H1 (cell line): ENCODE results near the gene ZNF385D. TPM values are rescaled to one million over a fixed set of nuclear protein-coding genes. Genes with fewer than 3 reads are reported as not detected.

ENCODE experiments used
- CTCF ChIA-PET: fragments of 300-600 bp; sonication (Branson Sonifier 250); formaldehyde crosslinking; loops from one replicate; lab custom pipeline; 2021; ENCODE audit not compliant: partially characterized antibody; lab: Charles Lee
- POLR2A ChIA-PET: fragments of 300-600 bp; sonication (Branson Sonifier 250); formaldehyde crosslinking; loops from one replicate; lab custom pipeline; 2021; ENCODE audit warnings: inconsistent platforms; ENCODE audit not compliant: partially characterized antibody; lab: Charles Lee
- DNase-seq, 2 experiments: peaks; one replicate each; pipeline versions ENCODE4 v3.0.0 to v3.0.0-alpha.2; 2010 to 2022; ENCODE audit warnings: low spot score in 2 of 2, low read depth in 1 of 2, mixed read lengths in 1 of 2
- FAIRE-seq: peaks from 2 replicates; lab custom pipeline; 2011; peaks lifted over from hg19 to GRCh38; lab: Jason Lieb, UNC
- H2AFZ ChIP-seq: 2 replicates; pipeline ENCODE4 v1.8.1; 2012; ENCODE audit warnings: low read length, inconsistent platforms
- H2AK5ac ChIP-seq: 2 replicates; pipeline ENCODE4 v1.6.1; 2013; ENCODE audit warnings: low read depth, low read length
- H2BK120ac ChIP-seq: replicated peaks from 2 replicates; pipeline ENCODE3; 2013; ENCODE audit warnings: low read depth, low read length, inconsistent platforms
- H2BK12ac ChIP-seq: 2 replicates; pipeline ENCODE4 v1.6.1; 2013; ENCODE audit warnings: low read depth, low read length
- H2BK15ac ChIP-seq: 2 replicates; pipeline ENCODE4 v1.6.1; 2013; ENCODE audit warnings: low read length
- H2BK20ac ChIP-seq: 2 replicates; pipeline ENCODE4 v1.6.1; 2013; ENCODE audit warnings: low read length
- H2BK5ac ChIP-seq: 2 replicates; pipeline ENCODE4 v1.6.1; 2013; ENCODE audit warnings: low read depth, low read length
- H3K14ac ChIP-seq: 2 replicates; pipeline ENCODE4 v1.6.1; 2013; ENCODE audit warnings: inconsistent platforms; ENCODE audit not compliant: insufficient read length
- H3K18ac ChIP-seq: 2 replicates; pipeline ENCODE4 v1.6.1; 2013; ENCODE audit warnings: low read length; ENCODE audit errors: extremely low read depth
- H3K23ac ChIP-seq: 2 replicates; pipeline ENCODE4 v1.6.1; 2013; ENCODE audit warnings: inconsistent platforms; ENCODE audit not compliant: insufficient read length
- H3K23me2 ChIP-seq: 2 replicates; pipeline ENCODE4 v1.6.1; 2013; ENCODE audit warnings: low read depth, low read length
- H3K27ac ChIP-seq: 2 replicates; pipeline ENCODE4 v1.6.1; 2011; ENCODE audit warnings: low read depth, low read length, inconsistent platforms
- H3K27me3 ChIP-seq, 4 experiments: replicated peaks in 1 of 4; 1 replicate in 1 of 4; 2 replicates in 3 of 4; pipeline versions ENCODE4 v1.6.1 to v1.8.1; 2011 to 2013; ENCODE audit warnings: low read length in 3 of 4, mild to moderate bottlenecking in 3 of 4, inconsistent platforms in 2 of 4, mixed read lengths in 2 of 4, moderate library complexity in 1 of 4; ENCODE audit not compliant: control insufficient read depth in 3 of 4, insufficient read depth in 3 of 4; ENCODE audit errors: extremely low read depth in 1 of 4
- H3K36me3 ChIP-seq, 4 experiments: 2 replicates each; pipeline versions ENCODE4 v1.6.1 to v1.8.1; 2011 to 2013; ENCODE audit warnings: mild to moderate bottlenecking in 4 of 4, low read length in 3 of 4, moderate library complexity in 2 of 4, control low read depth in 1 of 4, inconsistent platforms in 1 of 4; ENCODE audit not compliant: insufficient read depth in 4 of 4, control insufficient read depth in 2 of 4
- H3K4ac ChIP-seq: replicated peaks from 2 replicates; pipeline ENCODE3; 2013; ENCODE audit warnings: low read length, low read depth, mixed read lengths, inconsistent platforms; ENCODE audit not compliant: insufficient read length
- H3K4me1 ChIP-seq, 4 experiments: replicated peaks in 1 of 4; 1 replicate in 1 of 4; 2 replicates in 3 of 4; pipeline versions ENCODE4 v1.6.1 to v1.8.1; 2011 to 2013; ENCODE audit warnings: low read length in 3 of 4, inconsistent platforms in 2 of 4, mixed read lengths in 1 of 4; ENCODE audit not compliant: insufficient read depth in 4 of 4, control insufficient read depth in 3 of 4
- H3K4me2 ChIP-seq, 2 experiments: 2 replicates each; pipeline versions ENCODE4 v1.6.1 to v1.8.1; 2011 to 2013; ENCODE audit warnings: low read depth in 2 of 2, low read length in 2 of 2, control low read depth in 1 of 2, inconsistent platforms in 1 of 2, mild to moderate bottlenecking in 1 of 2; ENCODE audit not compliant: insufficient read depth in 1 of 2
- H3K4me3 ChIP-seq, 4 experiments: fragments of 200-600, 300-600 bp in 1 of 4; sonication (generic), shearing (Covaris generic), sonication (Bioruptor Twin) in 1 of 4; 2 replicates each; pipeline versions ENCODE4 v1.5.1 to v1.8.1; 2011 to 2016; ENCODE audit warnings: low read length in 4 of 4, low read depth in 3 of 4, control low read depth in 2 of 4, inconsistent platforms in 2 of 4, mild to moderate bottlenecking in 2 of 4, mixed read lengths in 1 of 4, moderate library complexity in 1 of 4; ENCODE audit not compliant: insufficient read depth in 2 of 4; ENCODE audit errors: extremely low read depth in 1 of 4
- H3K56ac ChIP-seq: replicated peaks from 2 replicates; pipeline ENCODE3; 2013; ENCODE audit warnings: low read depth, mild to moderate bottlenecking, mixed read lengths, low read length, inconsistent platforms; ENCODE audit not compliant: insufficient read length
- H3K79me1 ChIP-seq: 2 replicates; pipeline ENCODE4 v1.6.1; 2013; ENCODE audit warnings: low read depth, low read length, control low read depth
- H3K79me2 ChIP-seq, 2 experiments: 2 replicates each; pipeline versions ENCODE4 v1.6.1 to v1.8.1; 2012 to 2013; ENCODE audit warnings: low read length in 2 of 2, mild to moderate bottlenecking in 2 of 2, inconsistent platforms in 1 of 2; ENCODE audit not compliant: insufficient read depth in 2 of 2, control insufficient read depth in 1 of 2
- H3K9ac ChIP-seq, 4 experiments: replicated peaks in 1 of 4; 1 replicate in 1 of 4; 2 replicates in 3 of 4; pipeline versions ENCODE4 v1.6.1 to v1.8.1; 2011 to 2013; ENCODE audit warnings: low read depth in 3 of 4, low read length in 3 of 4, control low read depth in 2 of 4, mild to moderate bottlenecking in 2 of 4, moderate library complexity in 2 of 4, inconsistent platforms in 1 of 4; ENCODE audit errors: extremely low read depth in 1 of 4
- H3K9me3 ChIP-seq, 2 experiments: 2 replicates each; pipeline versions ENCODE4 v1.6.1 to v1.8.1; 2012 to 2013; ENCODE audit warnings: mild to moderate bottlenecking in 2 of 2, moderate library complexity in 2 of 2, control low read depth in 1 of 2, inconsistent platforms in 1 of 2, low read depth in 1 of 2, low read length in 1 of 2, mixed read lengths in 1 of 2; ENCODE audit not compliant: insufficient read depth in 2 of 2
- H4K20me1 ChIP-seq, 2 experiments: replicated peaks in 1 of 2; 2 replicates each; pipeline versions ENCODE3 to v1.8.1; 2011 to 2013; ENCODE audit warnings: inconsistent platforms in 2 of 2, low read length in 2 of 2, mild to moderate bottlenecking in 1 of 2; ENCODE audit not compliant: insufficient read depth in 2 of 2, control insufficient read depth in 1 of 2
- H4K5ac ChIP-seq: 2 replicates; pipeline ENCODE4 v1.6.1; 2013; ENCODE audit warnings: low read length, low read depth, mixed read lengths, inconsistent platforms; ENCODE audit not compliant: insufficient read length
- H4K8ac ChIP-seq: 2 replicates; pipeline ENCODE4 v1.8.0; 2013; ENCODE audit warnings: mild to moderate bottlenecking, moderate library complexity, low read length, inconsistent platforms; ENCODE audit not compliant: insufficient read depth; ENCODE audit errors: extremely low read depth
- H4K91ac ChIP-seq: replicated peaks from 2 replicates; pipeline ENCODE3; 2013; ENCODE audit warnings: low read length, mixed read lengths, inconsistent platforms; ENCODE audit not compliant: insufficient read length
- ATF3 ChIP-seq: IDR thresholded peaks from 2 replicates; pipeline ENCODE4 v1.6.1; 2011; ENCODE audit warnings: low read depth, mild to moderate bottlenecking, low read length; ENCODE audit not compliant: insufficient read depth
- CBX8 ChIP-seq: fragments of 300-800, 300-1000 bp; sonication (generic); IDR thresholded peaks from 2 replicates; pipeline ENCODE4 v1.7.1; 2016; ENCODE audit warnings: low read depth, low read length, borderline replicate concordance
- CHD2 ChIP-seq: IDR thresholded peaks from 2 replicates; pipeline ENCODE4 v1.6.1; 2012; ENCODE audit warnings: low read length, improper control_type of control experiment
- CTBP2 ChIP-seq: IDR thresholded peaks from 2 replicates; pipeline ENCODE4 v1.7.0; 2011; ENCODE audit warnings: borderline replicate concordance, mild to moderate bottlenecking, moderate library complexity, mixed read lengths, low read length; ENCODE audit not compliant: insufficient read depth, insufficient read length
- EZH2 ChIP-seq: fragments of 200-600 bp; sonication (generic); IDR thresholded peaks from 2 replicates; pipeline ENCODE4 v1.7.1; 2012; ENCODE audit warnings: low read depth, mild to moderate bottlenecking, moderate library complexity, low read length, inconsistent platforms; ENCODE audit not compliant: severe bottlenecking
- GABPA ChIP-seq: IDR thresholded peaks from 2 replicates; pipeline ENCODE4 v1.6.1; 2011; ENCODE audit warnings: mild to moderate bottlenecking, low read length, moderate library complexity, borderline replicate concordance; ENCODE audit not compliant: insufficient read depth
- HDAC2 ChIP-seq, 2 experiments: fragments of 300-600 bp in 1 of 2; sonication (generic) in 1 of 2; IDR thresholded peaks; 2 replicates each; pipeline ENCODE4 v1.6.1; 2011 to 2012; ENCODE audit warnings: low read depth in 2 of 2, low read length in 2 of 2, mild to moderate bottlenecking in 2 of 2, moderate library complexity in 2 of 2, borderline replicate concordance in 1 of 2, inconsistent platforms in 1 of 2
- KDM4A ChIP-seq: IDR thresholded peaks from one replicate; pipeline ENCODE4 v1.7.1; 2012; ENCODE audit warnings: low read depth, mild to moderate bottlenecking, moderate library complexity, low read length, inconsistent platforms; ENCODE audit not compliant: severe bottlenecking
- MAFK ChIP-seq: IDR thresholded peaks from 2 replicates; pipeline ENCODE4 v1.6.1; 2012; ENCODE audit warnings: low read depth, mild to moderate bottlenecking, improper control_type of control experiment, low read length
- SIRT6 ChIP-seq: IDR thresholded peaks from one replicate; pipeline ENCODE4 v1.7.1; 2012; ENCODE audit warnings: low read length, inconsistent platforms
- SP2 ChIP-seq: IDR thresholded peaks from 2 replicates; pipeline ENCODE4 v1.6.1; 2012; ENCODE audit warnings: mild to moderate bottlenecking, low read length, inconsistent platforms
- USF2 ChIP-seq: IDR thresholded peaks from 2 replicates; pipeline ENCODE4 v1.6.1; 2011; ENCODE audit warnings: low read length, improper control_type of control experiment
- WGBS, 2 experiments: shearing (Covaris generic) in 1 of 2; methylation state at CpG; one replicate each; pipeline versions ENCODE4 v1.1.6 to v1.1.7; 2013 to 2015; ENCODE audit warnings: low lambda C conversion rate in 2 of 2, mixed read lengths in 2 of 2, inconsistent platforms in 1 of 2, low coverage in 1 of 2, missing lambda C conversion rate in 1 of 2; ENCODE audit not compliant: insufficient replicate concordance in 2 of 2, insufficient coverage in 1 of 2, insufficient read length in 1 of 2; ENCODE audit errors: extremely low coverage in 1 of 2, missing lambda C conversion rate in 1 of 2; 5-methylcytosine and 5-hydroxymethylcytosine counted together
- polyA plus RNA-seq, 7 experiments: library from polyadenylated mRNA; depleted of rRNA in 3 of 7; stranded (reverse) in 5 of 7; unstranded in 2 of 7; fragments of >200 nt in 5 of 7; fragments of 200-250 nt in 2 of 7; gene quantifications; 1 replicate in 5 of 7; 2 replicates in 1 of 7; 4 replicates in 1 of 7; pipeline versions ENCODE4 v1.2.1 to v1.2.3, GENCODE V29; 2011 to 2013; ENCODE audit warnings: missing spikeins in 2 of 7, mixed read lengths in 2 of 7
- total RNA-seq: library from RNA; stranded (reverse); fragmentation: NEBNext Ultra II Directional; extraction: Animal tissue kit (Norgen Biotek cat#: 25700); gene quantifications from 2 replicates; pipeline ENCODE4 v1.2.1, GENCODE V29; 2021

ZNF385D gene
- total and polyA plus RNA-seq, 2 of the 8 experiments (the other 6 are each of a cell fraction or from before 2014, with no cell fraction given) = 5.9 to 10.8 TPM

DNA sequence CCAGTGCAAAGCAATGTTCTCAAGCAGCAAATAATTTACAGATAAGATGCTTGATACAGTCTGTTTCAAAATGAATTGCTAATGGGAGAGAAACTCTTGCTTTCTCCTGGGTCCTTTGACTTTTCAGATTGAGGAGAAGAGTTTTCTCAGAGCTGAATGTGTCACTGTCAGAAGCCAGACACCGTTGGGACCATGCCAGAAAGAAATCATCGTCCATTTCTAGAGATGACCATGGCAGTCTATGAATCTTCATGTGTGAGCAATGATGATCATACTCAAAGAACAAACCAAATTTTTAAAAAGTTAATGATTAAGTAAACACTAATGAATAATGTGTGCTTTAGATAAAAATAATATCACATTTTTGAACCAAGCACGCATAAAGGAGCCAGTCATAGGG is 77.6 kb downstream of the ZNF385D start:
- H3K9me3 ChIP-seq = no peaks in the 10 kb centered on the region
- ChIA-PET CTCF (interaction anchor here (1.4 kb wide), 1 partner anchor 10 kb away, joined by 3 read pairs; no protein-coding TSS in a partner anchor), POLR2A (no interaction called here)
- no peaks in the 10 kb centered on the region for H3K79me2 ChIP-seq
- FAIRE-seq (no peak), DNase-seq (no peak)
- H3K4me2 ChIP-seq = no peak overlapping the region
- no peak overlapping the region for H2AFZ ChIP-seq
- no peak overlapping the region for H3K14ac ChIP-seq
- no peak overlapping the region for H4K5ac ChIP-seq
- H3K23ac ChIP-seq = no peak overlapping the region
- H2AK5ac ChIP-seq = no peak overlapping the region
- no peak overlapping the region for H2BK12ac ChIP-seq
- no peak overlapping the region for H3K18ac ChIP-seq
- no peak overlapping the region for H3K56ac ChIP-seq
- H3K4me3 ChIP-seq = no peak overlapping the region
- H2BK15ac ChIP-seq = no peak overlapping the region
- H3K4ac ChIP-seq = no peak overlapping the region
- H4K20me1 ChIP-seq = no peaks in the 10 kb centered on the region
- no peak overlapping the region for H3K27ac ChIP-seq
- H4K91ac ChIP-seq = no peak overlapping the region
- peaks cover 1% of the 10 kb centered on the region; the same call in 1 of the 2 replicates for H3K23me2 ChIP-seq
- H2BK20ac ChIP-seq = no peak overlapping the region
- no peaks in the 10 kb centered on the region for H3K36me3 ChIP-seq
- H3K79me1 ChIP-seq = no peaks in the 10 kb centered on the region
- WGBS, 2 experiments = 97% methylated on average over 3 of the region's 3 CpGs; no CpG with 5 or more reads in 1 of the 2 experiments
- H2BK120ac ChIP-seq = no peak overlapping the region
- no peaks in the 10 kb centered on the region for H3K27me3 ChIP-seq
- H4K8ac ChIP-seq = no peak overlapping the region
- H2BK5ac ChIP-seq = no peak overlapping the region
- no peak overlapping the region for H3K9ac ChIP-seq
- peaks cover 0 to 5% (median 2%) of the 10 kb centered on the region in 4 experiments; a peak in 4 of 7 replicates for H3K4me1 ChIP-seq
- TF ChIP-seq HDAC2 (IDR thresholded peaks at IDR 0.05; ENCODE audit: borderline replicate concordance in 1 of 2, low read depth in 2 of 2, low read length in 2 of 2) = no peak
- TF ChIP-seq EZH2 = no peak
- TF ChIP-seq CBX8 = no peak
- TF ChIP-seq MAFK = no peak
- no peak for TF ChIP-seq KDM4A
- TF ChIP-seq CHD2 = no peak
- TF ChIP-seq SIRT6 = no peak
- no peak for TF ChIP-seq GABPA
- TF ChIP-seq ATF3 = no peak
- TF ChIP-seq SP2 = no peak
- TF ChIP-seq CTBP2 = no peak
- TF ChIP-seq USF2 = no peak
